GM18517 (cell line): Measurements from ENCODE around the gene INPP5A.
"Not testable (repeated sequence)": the region's sequence is repeated elsewhere in the genome, so short reads cannot be mapped to it uniquely, and the experiment has no call there.

ENCODE experiments used
- ATAC-seq: cut with Tn5 transposase; IDR thresholded peaks from one replicate; pipeline ENCODE4 v1.9.1; 2021; ENCODE audit warnings: mild to moderate bottlenecking, moderate library complexity; ENCODE audit not compliant: unreplicated experiment

INPP5A gene

DNA sequence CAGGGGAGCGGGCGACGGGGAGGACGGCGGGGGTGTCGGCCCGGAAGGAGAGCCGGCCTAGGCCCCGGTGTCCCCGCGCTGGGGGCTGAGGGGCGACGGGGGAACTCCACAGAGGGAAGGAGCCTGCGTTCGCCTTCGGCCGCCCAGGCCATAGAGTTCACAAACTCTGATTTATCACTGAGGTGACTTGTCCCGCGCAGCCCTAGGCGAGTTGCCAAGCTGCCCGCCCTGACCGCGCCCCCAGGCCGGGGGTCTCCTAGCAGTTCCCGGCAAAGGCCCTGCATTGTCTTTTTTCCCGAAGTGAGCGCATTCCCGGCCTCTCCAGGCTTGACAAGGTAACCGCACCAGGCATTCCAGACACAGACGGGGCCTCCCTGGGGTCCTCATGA lies 251.2 kb downstream of the INPP5A start:
- no peak for ATAC-seq

DNA sequence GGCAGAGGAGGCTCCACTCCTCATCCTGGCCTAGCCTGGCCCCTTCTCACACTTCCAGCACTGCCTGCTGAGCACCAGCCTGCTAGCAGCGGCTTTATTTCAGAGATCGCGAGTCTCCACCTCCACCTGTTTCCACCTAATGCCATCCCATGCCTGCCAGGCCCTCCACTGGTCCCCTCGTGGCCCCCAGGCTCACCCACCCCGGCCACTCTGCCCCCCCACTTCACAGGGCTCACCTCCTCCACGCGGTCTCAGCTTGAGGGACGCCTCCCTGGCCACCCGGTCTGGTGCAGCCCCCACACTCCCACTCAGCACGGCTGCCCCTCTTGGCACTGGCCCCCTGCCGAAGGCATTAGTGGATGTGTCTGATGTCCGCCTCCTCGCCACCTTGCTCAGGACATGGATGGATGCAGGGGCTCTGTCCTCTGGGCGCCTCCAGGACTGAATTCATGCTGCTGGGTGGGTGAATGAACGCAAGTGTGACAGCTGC lies 252.1 kb downstream of the INPP5A start:
- no peak for ATAC-seq

GRCh38 chr10:132790470-132790869 lies 252.9 kb downstream of the INPP5A start:
- ATAC-seq: no peak

GRCh38 chr10:132790934-132791829 lies 253.6 kb downstream of the INPP5A start:
- no peak for ATAC-seq

DNA sequence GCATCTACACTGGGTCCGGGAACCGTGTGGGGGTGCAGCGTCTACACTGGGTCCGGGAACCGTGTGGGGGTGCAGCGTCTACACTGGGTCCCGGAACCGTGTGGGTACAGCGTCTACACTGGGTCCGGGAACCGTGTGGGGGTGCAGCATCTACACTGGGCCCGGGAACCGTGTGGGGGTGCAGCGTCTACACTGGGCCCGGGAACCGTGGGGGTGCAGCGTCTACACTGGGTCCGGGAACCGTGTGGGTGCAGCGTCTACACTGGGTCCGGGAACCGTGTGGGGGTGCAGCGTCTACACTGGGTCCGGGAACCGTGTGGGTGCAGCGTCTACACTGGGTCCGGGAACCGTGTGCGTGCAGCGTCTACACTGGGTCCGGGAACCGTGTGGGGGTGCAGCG lies 254.5 kb downstream of the INPP5A start:
- not testable (repeated sequence) for ATAC-seq

- ATAC-seq: no peak
Measured at GRCh38 chr10:132792796-132793195, 255.2 kb downstream of the INPP5A start.

DNA sequence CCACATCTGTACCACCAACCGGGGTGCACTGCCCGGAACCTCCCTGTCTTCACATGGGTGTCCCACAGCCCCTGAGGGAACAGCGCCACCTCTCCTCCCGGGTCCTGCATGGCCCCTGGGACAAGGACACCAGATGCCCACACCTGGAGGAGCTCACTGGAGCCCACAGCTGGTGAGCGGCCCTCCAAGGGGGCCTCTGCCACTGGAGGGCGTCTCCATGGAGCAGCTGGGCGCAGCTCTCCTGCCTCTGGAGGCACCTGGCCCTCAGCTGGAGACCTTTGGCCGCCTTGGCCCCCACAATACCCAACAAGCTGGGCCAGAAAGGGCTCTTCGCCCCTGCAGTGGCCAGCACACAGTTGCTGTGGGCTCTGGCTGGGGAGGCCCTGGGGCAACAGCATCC lies 255.6 kb downstream of the INPP5A start:
- ATAC-seq: no peak

GRCh38 chr10:132793871-132794849 lies 256.6 kb downstream of the INPP5A start:
- no peak for ATAC-seq

DNA sequence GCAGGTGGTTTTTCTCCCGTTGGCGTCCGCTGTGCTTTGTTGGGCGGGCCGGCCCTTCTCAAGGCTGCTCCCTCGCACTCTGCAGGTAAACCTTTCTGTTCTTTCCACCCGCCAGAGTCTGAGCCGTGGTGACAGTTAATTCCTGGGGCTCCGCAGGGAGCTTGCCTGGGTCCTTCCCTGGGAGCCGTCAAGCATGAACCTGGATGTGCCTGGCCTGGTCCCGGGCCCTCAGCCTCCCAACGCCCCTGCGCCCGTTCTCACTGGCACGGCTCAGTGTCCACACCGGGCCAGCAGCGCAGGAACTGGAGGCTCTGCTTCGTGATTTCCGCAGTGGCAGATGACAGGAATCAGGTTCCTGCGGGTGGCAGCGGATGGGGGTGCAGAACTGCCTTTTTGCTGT lies 259.3 kb downstream of the INPP5A start:
- no peak for ATAC-seq

GRCh38 chr10:132797986-132798385 lies 260.4 kb downstream of the INPP5A start:
- not testable (repeated sequence) for ATAC-seq

GRCh38 chr10:132798403-132798802 lies 260.8 kb downstream of the INPP5A start:
- no peak for ATAC-seq

DNA sequence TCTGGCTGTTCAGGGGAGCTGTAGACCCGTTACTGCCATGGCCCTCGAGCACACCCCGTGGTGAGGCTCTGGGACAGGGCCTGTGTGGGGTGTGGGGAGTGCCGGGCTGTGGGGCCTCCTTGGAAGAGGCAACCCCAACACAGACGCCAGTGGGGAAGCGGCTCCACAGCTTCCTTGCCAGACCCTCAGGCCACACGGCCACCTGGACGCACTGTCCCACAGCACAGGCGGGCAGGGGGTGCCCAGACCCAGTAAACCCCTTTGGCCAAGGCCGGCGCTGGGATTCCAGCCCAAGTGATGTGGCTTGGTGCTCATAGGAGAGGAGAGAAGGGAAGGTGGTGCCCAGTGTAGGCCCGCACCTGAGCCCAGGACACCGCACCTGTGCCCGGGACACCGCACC lies 261.3 kb downstream of the INPP5A start:
- no peak for ATAC-seq

DNA sequence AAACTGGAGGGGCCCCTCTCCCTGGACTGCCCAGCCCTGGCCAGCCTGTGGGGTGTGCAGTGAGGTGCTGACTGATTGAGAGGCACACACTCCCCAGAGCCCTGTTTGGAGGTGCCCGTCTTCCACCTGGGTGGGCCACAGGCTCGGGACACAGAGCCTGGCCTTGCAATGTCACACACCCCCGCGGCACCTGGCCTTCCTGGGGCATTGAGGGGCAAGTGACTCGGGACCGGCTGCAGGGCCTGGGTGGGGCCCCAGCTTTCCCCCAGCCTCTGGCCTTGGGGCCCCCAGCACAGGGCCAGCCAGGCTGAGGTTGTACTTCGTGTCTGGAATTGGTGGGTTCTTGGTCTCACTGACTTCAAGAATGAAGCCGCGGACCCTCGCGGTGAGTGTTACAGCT lies 262.3 kb downstream of the INPP5A start:
- ATAC-seq: no peak

DNA sequence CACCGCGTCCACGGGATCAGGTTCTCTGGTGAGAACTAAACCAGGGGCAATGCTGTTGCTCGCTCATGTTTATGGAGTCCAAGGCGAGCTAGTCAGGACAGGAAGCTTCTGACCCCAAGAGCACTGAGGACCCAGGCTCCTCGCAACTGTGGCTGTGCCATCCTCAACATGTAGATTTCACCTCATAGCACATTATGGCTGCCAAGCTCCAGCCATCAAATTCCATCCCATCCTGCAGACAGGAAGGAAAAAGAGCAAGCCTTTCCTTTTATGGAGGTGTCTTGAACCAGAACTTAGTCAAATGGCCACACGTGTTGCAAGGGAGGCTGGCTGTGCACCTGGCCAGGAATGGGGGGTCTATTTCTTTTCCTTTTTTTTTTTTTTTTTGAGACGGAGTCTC lies 264.5 kb downstream of the INPP5A start:
- ATAC-seq: no peak

GRCh38 chr10:132802694-132803320 lies 265.2 kb downstream of the INPP5A start:
- ATAC-seq: no peak

GRCh38 chr10:132803416-132804210 lies 266.0 kb downstream of the INPP5A start:
- no peak for ATAC-seq

GRCh38 chr10:132804287-132804686 lies 266.7 kb downstream of the INPP5A start:
- ATAC-seq: no peak

DNA sequence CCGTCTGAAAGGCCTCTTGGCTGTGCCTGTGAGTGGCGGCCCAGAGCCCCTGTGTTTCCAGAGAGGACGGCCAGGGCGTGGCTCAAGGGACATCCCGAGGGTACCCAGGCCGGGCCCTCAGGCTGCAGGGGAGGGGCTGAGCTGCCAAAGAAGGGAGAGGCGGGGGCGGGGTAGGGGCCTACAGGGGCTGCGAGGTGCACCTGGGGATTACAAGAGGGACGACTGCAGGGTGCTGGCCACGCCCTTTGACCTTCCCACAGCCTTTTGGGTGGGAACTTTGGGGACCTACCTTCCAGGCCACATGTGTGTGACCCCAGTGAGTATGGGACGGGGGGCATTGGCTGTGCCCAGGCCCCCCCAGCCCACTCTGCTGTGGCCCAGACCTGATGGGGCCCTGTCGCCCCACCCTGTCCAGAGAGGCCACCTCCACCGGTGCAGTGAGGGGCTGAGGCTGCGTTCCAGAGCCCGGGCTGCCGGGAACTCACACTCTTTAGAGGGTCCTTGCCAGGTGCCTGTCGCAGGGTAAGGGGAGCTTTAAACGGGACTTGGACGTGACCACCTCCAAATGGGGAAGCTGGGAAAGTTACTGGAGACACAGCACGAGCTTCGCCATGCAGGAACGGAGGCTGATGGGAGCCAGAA lies 267.3 kb downstream of the INPP5A start:
- ATAC-seq: no peak

DNA sequence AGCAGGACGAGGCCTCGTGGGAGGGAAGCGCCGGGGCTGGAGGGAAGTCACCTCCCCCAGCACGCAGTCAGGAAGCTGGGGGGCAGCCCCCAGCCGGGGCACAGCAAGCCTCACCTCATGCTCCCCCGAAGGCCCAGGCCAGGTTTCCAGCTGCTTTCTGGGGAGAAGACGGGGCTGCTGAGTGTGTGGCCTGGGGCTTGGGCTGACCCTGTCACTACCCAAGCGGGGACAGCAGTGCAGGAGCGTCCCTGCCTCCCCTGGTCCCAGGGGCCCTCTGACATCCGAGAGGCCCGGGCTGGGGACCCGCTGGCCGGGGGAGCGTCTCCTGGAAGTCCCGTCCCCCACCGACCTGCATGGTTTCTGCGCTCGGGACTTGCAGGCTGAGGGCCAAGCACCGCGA lies 268.0 kb downstream of the INPP5A start:
- no peak for ATAC-seq

GRCh38 chr10:132806110-132806509 lies 268.5 kb downstream of the INPP5A start:
- no peak for ATAC-seq
